ENCODE data around the gene NYAP2.
A peak's percentile ranks its signal among the peaks of the same experiment; 100 is the strongest.

Gene NYAP2

GRCh38 chr2:225399504-225399903 is at the start of gene NYAP2:
TSS of gene NYAP2 (plus strand) at chr2:225399710. CDS start at chr2:225408881, 9,171 bp downstream.
- DNase-seq: no peak

DNA sequence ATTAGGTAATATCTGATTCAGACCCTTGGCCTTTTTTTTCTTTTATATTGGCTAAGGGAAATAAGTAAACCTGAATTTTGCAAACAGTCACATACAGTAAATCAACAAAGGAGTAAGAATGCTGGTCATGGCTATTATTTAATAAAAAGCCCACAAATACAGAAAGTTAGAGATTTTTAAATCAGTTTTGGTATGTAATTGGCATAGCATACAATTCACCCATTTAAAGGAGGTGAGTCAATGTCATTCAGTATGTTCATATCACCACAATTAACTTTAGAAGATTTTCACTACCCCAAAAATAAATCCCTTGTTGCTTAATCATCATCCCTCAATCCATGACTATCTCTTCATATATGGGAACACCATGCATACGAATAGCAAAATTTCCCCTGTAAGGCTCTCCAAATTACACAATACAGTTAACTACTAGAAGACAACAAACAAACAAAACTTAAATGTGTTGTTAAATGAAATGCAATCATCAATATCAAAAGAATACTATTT is 45.9 kb upstream of the NYAP2 start:
- no peak for DNase-seq

- DNase-seq: no peak
Observed at GRCh38 chr2:225354281-225354774, 45.2 kb upstream of the NYAP2 start.

DNA sequence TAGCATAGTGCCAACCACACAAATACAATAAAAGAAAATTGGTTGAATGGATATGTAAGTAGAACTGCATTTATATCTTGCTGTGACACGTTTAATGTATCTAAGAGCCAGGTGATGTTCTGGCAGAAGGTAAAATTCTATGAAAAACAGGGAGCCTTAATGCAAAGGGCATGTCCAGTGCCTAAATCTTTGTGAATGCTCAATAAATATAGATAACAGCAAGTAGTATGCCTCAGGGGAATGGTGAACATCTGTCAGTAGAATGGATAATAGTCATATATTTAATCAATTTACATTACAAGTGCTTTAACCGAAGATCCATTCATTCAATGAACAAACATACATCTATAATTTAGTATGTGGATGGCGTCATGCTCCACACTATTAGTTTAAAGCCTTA is 43.7 kb upstream of the NYAP2 start:
- DNase-seq: no peak

- DNase-seq: no peak
Observed at GRCh38 chr2:225366731-225367130, 32.8 kb upstream of the NYAP2 start.

- DNase-seq: no peak
Observed at GRCh38 chr2:225367482-225367881, 32.0 kb upstream of the NYAP2 start.

GRCh38 chr2:225378984-225379383 is 20.5 kb upstream of the NYAP2 start:
- no peak for DNase-seq

DNA sequence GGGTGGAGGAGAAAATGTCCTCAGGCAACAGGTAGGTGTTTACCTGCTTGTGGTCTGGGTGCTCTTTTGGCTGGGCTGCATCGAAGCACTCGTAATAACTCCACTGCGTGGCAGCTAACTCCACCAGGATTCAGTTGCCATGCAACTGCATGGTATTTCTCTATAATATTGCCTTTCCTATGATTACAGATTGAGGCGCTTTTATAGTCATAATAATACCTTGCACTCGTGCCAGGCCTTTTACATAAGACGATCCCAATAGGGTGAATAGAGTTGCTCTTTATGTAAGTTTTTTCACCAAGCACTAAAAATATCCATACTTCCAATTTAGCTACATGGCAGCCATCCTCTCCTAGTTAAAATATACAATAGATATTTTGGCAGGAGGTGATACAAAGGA is 19.7 kb upstream of the NYAP2 start:
- DNase-seq: no peak

DNA sequence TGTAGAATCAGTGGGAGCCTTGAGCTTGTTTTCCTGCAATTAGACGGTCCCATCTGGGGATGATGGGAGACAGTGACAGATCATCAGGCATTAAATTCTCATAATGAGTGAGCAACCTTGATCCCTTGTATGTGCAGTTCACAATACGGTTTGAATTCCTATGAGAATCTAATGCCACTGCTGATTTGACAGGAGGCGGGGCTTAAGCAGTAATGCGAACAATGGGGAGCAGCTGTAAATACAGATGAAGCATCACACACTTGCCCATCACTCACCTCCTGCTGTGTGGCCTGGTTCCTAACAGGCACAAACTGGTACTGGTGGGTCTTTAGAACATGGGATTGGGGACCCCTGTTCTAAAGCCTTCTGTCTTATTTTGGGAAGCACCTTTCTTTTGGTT is 17.9 kb upstream of the NYAP2 start:
- DNase-seq: no peak

DNA sequence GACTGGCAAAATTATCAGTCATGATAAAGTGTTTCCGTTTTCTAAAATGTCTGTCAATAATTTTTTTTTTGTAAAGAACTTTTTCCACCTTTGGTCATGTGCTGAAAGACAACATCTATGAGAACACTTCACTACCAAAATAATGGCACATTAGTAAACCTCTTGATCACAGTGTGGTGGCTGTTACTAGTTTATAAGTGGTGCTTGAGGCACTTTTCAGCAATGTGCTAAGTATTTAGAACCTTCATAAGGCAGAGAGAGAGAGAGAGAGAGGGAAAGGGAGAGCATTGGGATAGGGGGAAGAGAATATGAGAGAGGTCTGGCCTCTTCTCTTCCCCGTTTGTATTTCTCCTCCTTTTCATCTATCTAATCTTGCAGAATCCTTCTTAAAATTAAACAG is 1.1 kb upstream of the NYAP2 start:
- DNase-seq: no peak

- peak; percentile 4 for DNase-seq
Observed at GRCh38 chr2:225400060-225400511, 576 bp downstream of the NYAP2 start.

DNA sequence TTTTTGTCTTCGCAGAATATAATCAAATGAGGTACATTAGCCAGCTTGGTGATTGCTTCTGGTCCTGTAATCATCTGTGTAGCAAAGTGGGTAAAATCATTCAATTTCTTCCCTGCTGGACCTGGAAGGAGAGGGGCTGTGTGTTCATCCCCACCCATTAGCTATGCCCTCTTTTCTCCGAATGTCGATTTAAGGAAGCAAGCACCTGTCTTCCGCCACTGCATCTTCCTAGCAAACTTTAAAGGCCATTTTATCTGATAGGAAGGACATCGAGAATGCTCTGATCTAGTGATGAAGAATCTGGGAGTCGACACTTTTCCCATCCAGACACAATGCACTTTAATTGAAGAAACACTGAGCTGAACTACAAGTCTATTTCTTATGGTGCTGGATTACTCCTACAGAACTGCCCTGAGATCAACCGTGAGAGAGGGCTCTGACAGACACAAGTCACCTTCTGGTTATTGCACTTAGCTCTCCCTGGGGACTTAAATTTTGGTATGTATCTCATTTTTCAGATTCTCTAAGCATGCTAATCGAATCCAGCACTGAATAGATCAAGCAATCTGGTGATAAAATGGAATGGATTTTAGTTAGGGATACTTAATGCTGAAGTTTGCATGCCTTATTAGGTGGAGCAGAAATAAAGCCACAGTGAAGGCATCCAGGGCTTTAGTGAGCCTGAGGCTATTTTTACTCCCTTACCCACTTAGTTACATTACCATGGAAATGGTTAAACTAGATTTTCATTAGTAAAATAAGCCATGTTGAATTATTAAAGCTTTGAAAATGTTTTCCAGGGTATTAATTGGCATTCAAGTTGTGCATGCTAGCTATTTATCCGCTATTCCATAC is 1.3 kb downstream of the NYAP2 start:
- DNase-seq: no peak

- no peak for DNase-seq
Observed at GRCh38 chr2:225402210-225402776, 2.8 kb downstream of the NYAP2 start.

DNA sequence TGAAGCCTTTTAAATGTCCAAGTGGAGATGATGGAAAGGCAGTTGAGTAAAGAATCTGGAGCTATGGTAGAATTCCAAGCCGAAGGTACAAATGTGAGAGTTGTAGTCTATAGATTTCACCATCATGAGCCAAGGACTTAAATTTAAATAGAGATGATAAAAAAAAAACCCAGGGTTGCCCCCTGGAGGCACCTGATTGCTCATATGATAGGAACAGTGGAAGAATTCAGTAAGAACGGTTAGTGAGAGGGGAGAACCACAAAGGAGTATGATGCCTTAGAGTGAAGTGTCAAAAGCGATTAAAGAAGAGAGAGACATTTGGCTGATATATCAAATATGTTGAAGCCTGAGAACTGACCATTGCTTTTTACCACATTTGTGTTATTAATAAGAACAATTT is 11.9 kb downstream of the NYAP2 start:
- DNase-seq: no peak

DNA sequence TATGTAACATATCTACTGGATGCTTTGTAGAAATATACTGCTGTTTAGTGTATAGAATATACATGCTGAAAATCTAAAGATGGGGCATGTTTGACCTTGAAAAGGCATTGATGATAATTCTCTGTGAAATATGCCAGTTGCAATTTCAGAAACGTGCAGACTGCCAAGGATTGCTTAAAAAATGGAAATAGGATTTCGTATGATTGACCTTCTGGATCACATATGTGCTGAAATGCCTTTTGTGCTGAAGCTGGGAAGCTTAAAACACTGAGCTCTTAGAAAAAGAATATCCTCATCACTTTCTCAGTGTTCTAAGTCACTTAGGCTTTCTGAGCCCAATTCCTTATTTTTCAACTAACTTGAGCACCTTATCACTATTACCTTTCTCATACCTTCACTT is 14.3 kb downstream of the NYAP2 start:
- DNase-seq: no peak

DNA sequence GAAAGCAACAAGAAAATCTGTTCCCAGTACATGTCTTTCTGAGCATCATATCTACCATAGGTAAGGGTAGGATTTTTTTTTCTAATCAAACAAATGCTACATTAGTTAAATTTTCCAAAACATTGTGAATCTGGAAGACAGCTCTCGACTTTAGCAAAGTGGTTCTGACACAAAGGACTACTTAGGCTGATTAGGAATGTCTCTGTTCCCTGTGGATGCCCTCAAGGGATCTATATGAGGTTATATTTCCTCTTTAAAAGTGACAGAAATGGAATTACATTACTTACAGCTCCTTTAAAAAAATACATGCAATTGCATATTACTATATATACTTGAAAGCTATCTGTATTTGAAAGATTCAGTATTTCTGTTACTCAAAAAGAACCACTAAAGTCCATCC is 15.4 kb downstream of the NYAP2 start:
- no peak for DNase-seq

GRCh38 chr2:225415341-225415740 is 15.8 kb downstream of the NYAP2 start:
- DNase-seq: no peak

DNA sequence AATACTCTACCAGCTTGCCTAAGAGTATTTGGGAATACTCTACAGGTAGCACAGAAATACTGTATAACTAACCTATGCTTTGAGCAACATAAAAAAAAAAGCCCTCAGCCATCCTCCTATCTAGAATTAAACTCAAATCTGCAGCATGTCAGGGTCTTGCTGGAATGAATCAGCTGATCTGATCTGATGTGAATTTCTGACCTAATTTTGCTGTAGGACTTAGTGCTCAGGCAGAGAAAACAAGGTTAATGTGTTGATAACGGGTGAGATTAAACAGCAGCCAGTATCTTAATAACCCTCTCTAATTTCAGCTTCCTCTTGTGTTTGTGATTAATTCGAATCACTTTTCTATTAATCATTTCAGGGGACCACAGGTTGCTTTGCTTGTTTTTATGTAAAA is 16.3 kb downstream of the NYAP2 start:
- DNase-seq: no peak

GRCh38 chr2:225416616-225417367 is 17.3 kb downstream of the NYAP2 start:
- DNase-seq: no peak

DNA sequence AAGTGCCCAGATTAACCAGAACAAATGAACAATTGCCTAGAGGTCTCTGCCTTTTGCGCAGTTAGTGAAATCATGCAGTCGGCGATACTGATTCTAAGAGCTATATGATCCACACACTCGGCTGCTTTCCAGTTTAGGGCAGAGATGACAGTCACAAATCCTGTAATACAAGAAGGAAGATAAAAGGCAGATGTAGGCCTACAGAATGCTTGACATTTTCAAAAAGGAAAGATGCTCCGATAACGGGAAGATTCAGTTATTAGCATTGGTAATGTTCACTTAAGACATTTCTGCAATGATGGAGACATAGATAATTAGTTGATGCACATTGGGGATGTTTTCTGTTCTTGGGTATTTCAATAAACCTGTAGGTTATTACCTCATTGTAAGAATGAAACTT is 19.5 kb downstream of the NYAP2 start:
- DNase-seq: no peak

DNA sequence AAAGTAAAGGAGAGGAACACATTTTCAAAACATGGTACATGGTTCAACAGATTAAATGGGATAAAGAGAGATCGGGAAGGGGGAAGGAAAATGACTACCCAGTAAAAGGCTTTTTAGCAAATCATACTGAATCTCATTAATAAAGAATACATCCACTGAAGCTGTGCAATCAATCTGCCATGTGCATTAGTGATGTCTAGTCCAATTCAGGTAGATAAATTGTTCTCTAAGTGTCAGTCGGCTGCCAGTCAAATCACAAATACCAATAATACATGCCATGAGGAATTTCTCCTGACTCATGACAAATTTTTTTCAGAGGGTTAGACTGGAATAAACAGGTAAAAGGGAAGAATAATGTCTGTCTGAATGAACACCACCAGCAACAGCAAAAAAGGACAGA is 22.6 kb downstream of the NYAP2 start:
- DNase-seq: no peak

GRCh38 chr2:225425284-225425683 is 25.8 kb downstream of the NYAP2 start:
- DNase-seq: no peak

DNA sequence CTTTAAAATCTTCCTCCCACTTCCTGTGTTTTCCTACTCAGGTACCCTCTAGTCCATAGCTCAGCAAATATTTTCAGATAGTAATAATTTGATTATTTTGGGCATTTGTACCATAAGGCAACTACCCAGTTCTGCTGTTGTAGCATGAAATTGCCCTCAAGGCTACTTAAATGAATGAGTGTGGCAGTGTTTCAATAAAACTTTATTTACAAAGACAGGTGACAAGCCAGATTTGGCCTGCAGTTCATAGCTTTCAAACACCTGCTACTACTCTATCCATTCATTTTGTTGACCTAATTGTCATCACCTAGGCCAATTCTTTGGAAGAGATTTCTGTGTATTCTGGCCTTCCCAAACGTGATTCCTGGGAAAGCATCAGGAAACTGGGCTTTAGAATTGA is 28.9 kb downstream of the NYAP2 start:
- no peak for DNase-seq

GRCh38 chr2:225429717-225430116 is 30.2 kb downstream of the NYAP2 start:
- DNase-seq: no peak

Data from activated naive CD4-positive, alpha-beta T cell treated with Interleukin-2 at 50 U/mL for 16 hours (primary cell).